Panc1 (cell line): ENCODE data around the gene ZMAT3. TPM values are rescaled to one million over a fixed set of nuclear protein-coding genes. Genes with fewer than 3 reads are reported as not detected.
"Not testable (repeated sequence)": the region's sequence is repeated elsewhere in the genome, so short reads cannot be mapped to it uniquely, and the experiment has no call there.

Source experiments
- ATAC-seq: fragments of 200-7000 bp; cut with Tn5 transposase; 2 replicates; pipeline ENCODE4 v1.9.1; 2020; ENCODE audit warnings: mild to moderate bottlenecking, moderate library complexity
- BruUV-seq: library from RNA; stranded (reverse); fragments of 400-500 nt; replicated peaks from 2 replicates; lab custom pipeline; 2021; lab: Mats Ljungman, UMichigan
- CTCF ChIA-PET: fragments of 300-600 bp; sonication (Branson Sonifier 250); formaldehyde crosslinking; loops from one replicate; lab custom pipeline; 2022; ENCODE audit warnings: antibody characterized with exemption; lab: Charles Lee
- POLR2A ChIA-PET: fragments of 300-600 bp; sonication (Branson Sonifier 250); formaldehyde crosslinking; loops from one replicate; lab custom pipeline; 2022; ENCODE audit warnings: antibody characterized with exemption; lab: Charles Lee
- DNase-seq: peaks from one replicate; pipeline ENCODE4 v3.0.0-alpha.2; 2010; ENCODE audit warnings: low read depth, low spot score
- H3K27ac ChIP-seq: 2 replicates; pipeline ENCODE4 v1.5.1; 2011; ENCODE audit warnings: mild to moderate bottlenecking, low read length, inconsistent platforms
- H3K27me3 ChIP-seq: fragments of 200-500 bp; sonication (Bioruptor generic); 2 replicates; pipeline ENCODE4 v1.6.0; 2014; ENCODE audit warnings: low read length, inconsistent platforms; ENCODE audit not compliant: control insufficient read depth, insufficient read depth
- H3K36me3 ChIP-seq: fragments of 200-500 bp; sonication (Bioruptor generic); 2 replicates; pipeline ENCODE4 v1.5.1; 2014; ENCODE audit warnings: inconsistent platforms, mild to moderate bottlenecking, low read length, moderate library complexity; ENCODE audit not compliant: control insufficient read depth, insufficient read depth
- H3K4me1 ChIP-seq: 2 replicates; pipeline ENCODE4 v1.5.1; 2011; ENCODE audit warnings: inconsistent platforms, mild to moderate bottlenecking, low read length, moderate library complexity; ENCODE audit not compliant: control insufficient read depth, insufficient read depth
- H3K4me3 ChIP-seq, 2 experiments: 2 replicates each; pipeline ENCODE4 v1.5.1; 2011 to 2012; ENCODE audit warnings: low read depth in 2 of 2, low read length in 2 of 2, mild to moderate bottlenecking in 2 of 2, inconsistent platforms in 1 of 2, moderate library complexity in 1 of 2
- H3K9me3 ChIP-seq: fragments of 200-500 bp; sonication (Bioruptor generic); 2 replicates; pipeline ENCODE4 v1.5.1; 2014; ENCODE audit warnings: low read depth, mild to moderate bottlenecking, inconsistent platforms, low read length, moderate library complexity; ENCODE audit not compliant: control insufficient read depth, insufficient read depth
- CTCF ChIP-seq: fragments of 450-650 bp; IDR thresholded peaks from 2 replicates; pipeline ENCODE4 v1.5.1; 2017; ENCODE audit warnings: mild to moderate bottlenecking
- POLR2AphosphoS5 ChIP-seq: IDR thresholded peaks from 2 replicates; pipeline ENCODE4 v1.6.1; 2012; ENCODE audit warnings: mild to moderate bottlenecking, low read depth, low read length, moderate library complexity
- REST ChIP-seq, 2 experiments: IDR thresholded peaks; 2 replicates each; pipeline ENCODE4 v1.6.1; 2011 to 2012; ENCODE audit warnings: low read depth in 2 of 2, control low read depth in 1 of 2, low read length in 1 of 2, mild to moderate bottlenecking in 1 of 2, moderate library complexity in 1 of 2; ENCODE audit not compliant: insufficient read depth in 1 of 2
- SIN3A ChIP-seq: IDR thresholded peaks from 2 replicates; pipeline ENCODE4 v1.6.1; 2012; ENCODE audit warnings: low read depth, mild to moderate bottlenecking, low read length, moderate library complexity, borderline replicate concordance; ENCODE audit not compliant: insufficient read depth
- TCF7L2 ChIP-seq: IDR thresholded peaks from 2 replicates; pipeline ENCODE4 v1.6.1; 2011; ENCODE audit warnings: mild to moderate bottlenecking, low read depth, low read length, inconsistent platforms
- in situ Hi-C: cut with HindIII; loops from 2 replicates; pipeline ENCODE4 v1.10.0; 2016; ENCODE audit warnings: low sequenced_read_pairs, low pct_unique_long_range_greater_than_20kb
- intact Hi-C: fragments of 100-400 bp; cut with micrococcal nuclease; formaldehyde crosslinking; loops from one replicate; pipeline ENCODE4 v1.10.0; 2022; ENCODE audit not compliant: unreplicated experiment
- total RNA-seq: library from RNA; stranded (reverse); gene quantifications from one replicate; pipeline ENCODE4 v1.2.1, GENCODE V29; 2021; ENCODE audit not compliant: unreplicated experiment

The ZMAT3 gene
- total RNA-seq, 1 experiment from 2014 or later, result 14.6 TPM

GRCh38 chr3:179056326-179056725, 15.3 kb downstream of the ZMAT3 start:
- intact Hi-C loops, result no loop called here
- H3K4me1 ChIP-seq, result no peaks in the 10 kb centered on the region
- no peak overlapping the region for H3K4me3 ChIP-seq
- H3K27me3 ChIP-seq, result no peaks in the 10 kb centered on the region
- no TSS peak for BruUV-seq
- H3K36me3 ChIP-seq, result no peaks in the 10 kb centered on the region
- in situ Hi-C loops, result no loop called here
- DNase-seq (no peak), ATAC-seq (no peak)
- ChIA-PET CTCF (no interaction called here), POLR2A (no interaction called here)
- H3K9me3 ChIP-seq, result no peaks in the 10 kb centered on the region
- H3K27ac ChIP-seq, result no peak overlapping the region
- TF ChIP-seq TCF7L2, result no peak
- no peak for TF ChIP-seq CTCF
- TF ChIP-seq POLR2AphosphoS5, result no peak
- TF ChIP-seq REST (IDR thresholded peaks at IDR 0.05; ENCODE audit: insufficient read depth in 1 of 2, low read depth in 2 of 2, low read length in 1 of 2), result no peak
- TF ChIP-seq SIN3A, result no peak

- ATAC-seq, intact Hi-C loops, H3K27me3 ChIP-seq, DNase-seq, H3K36me3 ChIP-seq, H3K4me1 ChIP-seq, POLR2A ChIA-PET, H3K27ac ChIP-seq, BruUV-seq, H3K9me3 ChIP-seq, H3K4me3 ChIP-seq, in situ Hi-C loops: not testable (repeated sequence)
- CTCF ChIA-PET, result interaction anchor here (0.6 kb wide), 1 partner anchor 219 kb away, joined by 5 read pairs; no protein-coding TSS in a partner anchor
Observed at GRCh38 chr3:179054565-179054964, 17.0 kb downstream of the ZMAT3 start.

- BruUV-seq, result no TSS peak
- intact Hi-C loops, result no loop called here
- no peak overlapping the region for H3K27ac ChIP-seq
- TF ChIP-seq CTCF (no peak; the same call in 1 of the 2 replicates), TCF7L2 (no peak), SIN3A (no peak), REST (IDR thresholded peaks at IDR 0.05; ENCODE audit: insufficient read depth in 1 of 2, low read depth in 2 of 2, low read length in 1 of 2) (no peak), POLR2AphosphoS5 (no peak)
- H3K36me3 ChIP-seq, result no peaks in the 10 kb centered on the region
- ATAC-seq (no peak; the same call in 1 of the 2 replicates), DNase-seq (no peak)
- H3K4me1 ChIP-seq, result no peaks in the 10 kb centered on the region
- in situ Hi-C loops, result no loop called here
- ChIA-PET CTCF (no interaction called here), POLR2A (interaction anchor here (0.6 kb wide), 1 partner anchor 267 kb away, joined by 7 read pairs; no protein-coding TSS in a partner anchor)
- no peaks in the 10 kb centered on the region for H3K9me3 ChIP-seq
- H3K4me3 ChIP-seq, result no peak overlapping the region
- no peaks in the 10 kb centered on the region for H3K27me3 ChIP-seq
Observed at GRCh38 chr3:179046497-179047353, 24.9 kb downstream of the ZMAT3 start.
